Measurements from ENCODE around the gene ZBTB40. TPM values are rescaled to one million over a fixed set of nuclear protein-coding genes. Genes with fewer than 3 reads are reported as not detected.

Gene ZBTB40
- total and polyA plus RNA-seq, 9 donors: 8.3 to 26.0 (median 19.1) TPM

DNA sequence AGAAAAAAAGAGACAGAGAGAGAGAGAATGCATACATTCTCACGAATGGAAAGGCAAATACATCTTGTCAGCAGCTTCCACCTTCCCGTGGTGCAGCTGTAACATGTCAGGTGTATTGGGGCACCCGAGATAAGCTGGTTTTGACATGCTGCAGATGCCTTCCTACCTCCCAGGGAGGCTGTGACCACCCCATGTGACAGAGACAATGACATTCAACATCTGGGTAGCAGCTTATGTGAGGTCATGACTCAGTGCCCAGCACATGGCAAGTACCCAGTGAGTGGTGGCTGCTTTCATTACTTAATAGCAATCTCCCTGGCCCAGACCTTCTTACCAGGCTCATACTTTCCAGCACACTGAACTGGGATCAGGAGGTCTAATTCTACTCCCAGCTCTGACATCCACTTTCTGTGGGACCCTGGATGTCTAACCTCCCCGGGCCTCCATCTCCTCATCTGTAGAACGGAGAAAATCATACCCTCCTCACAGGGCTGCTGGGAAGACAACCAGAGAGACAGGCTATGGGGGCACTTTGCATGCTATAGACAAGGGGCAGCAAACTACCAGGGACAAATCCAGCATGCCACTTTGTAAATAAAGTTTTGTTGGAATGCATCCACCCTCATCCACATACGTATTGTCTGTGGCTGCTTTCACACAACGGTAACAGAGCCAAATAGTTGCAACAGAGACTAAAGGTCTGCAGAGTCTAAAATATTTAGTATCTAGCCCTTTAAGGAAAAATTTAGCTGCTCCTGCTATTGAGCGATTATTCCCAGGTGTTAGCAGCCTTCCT is 38.5 kb upstream of the ZBTB40 start:
- H3K36me3 ChIP-seq: no peaks in the 10 kb centered on the region
- intact Hi-C loops (cut with DNase I): loop anchor here in 3 of 4 donors (10.0 kb wide), 2 partner anchors 138 to 308 kb away; no protein-coding TSS in a partner anchor
- H3K4me3 ChIP-seq: no peak overlapping the region
- TF ChIP-seq POLR2A (IDR thresholded peaks at IDR 0.05) (no peak), EP300 (IDR thresholded peaks at IDR 0.05) (no peak)
- TF ChIP-seq, protein P1, sequence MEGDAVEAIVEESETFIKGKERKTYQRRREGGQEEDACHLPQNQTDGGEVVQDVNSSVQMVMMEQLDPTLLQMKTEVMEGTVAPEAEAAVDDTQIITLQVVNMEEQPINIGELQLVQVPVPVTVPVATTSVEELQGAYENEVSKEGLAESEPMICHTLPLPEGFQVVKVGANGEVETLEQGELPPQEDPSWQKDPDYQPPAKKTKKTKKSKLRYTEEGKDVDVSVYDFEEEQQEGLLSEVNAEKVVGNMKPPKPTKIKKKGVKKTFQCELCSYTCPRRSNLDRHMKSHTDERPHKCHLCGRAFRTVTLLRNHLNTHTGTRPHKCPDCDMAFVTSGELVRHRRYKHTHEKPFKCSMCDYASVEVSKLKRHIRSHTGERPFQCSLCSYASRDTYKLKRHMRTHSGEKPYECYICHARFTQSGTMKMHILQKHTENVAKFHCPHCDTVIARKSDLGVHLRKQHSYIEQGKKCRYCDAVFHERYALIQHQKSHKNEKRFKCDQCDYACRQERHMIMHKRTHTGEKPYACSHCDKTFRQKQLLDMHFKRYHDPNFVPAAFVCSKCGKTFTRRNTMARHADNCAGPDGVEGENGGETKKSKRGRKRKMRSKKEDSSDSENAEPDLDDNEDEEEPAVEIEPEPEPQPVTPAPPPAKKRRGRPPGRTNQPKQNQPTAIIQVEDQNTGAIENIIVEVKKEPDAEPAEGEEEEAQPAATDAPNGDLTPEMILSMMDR (IDR thresholded peaks at IDR 0.05): no peak
- no peaks in the 10 kb centered on the region for H3K9me3 ChIP-seq
- no peaks in the 10 kb centered on the region for H3K27me3 ChIP-seq
- no peak overlapping the region for H3K27ac ChIP-seq
- no peak for DNase-seq
- 47 to 60% (median 53%) methylated on average over 8 of the region's 8 CpGs for WGBS, 3 donors
- H3K4me1 ChIP-seq (ENCODE audit: insufficient read depth): no peaks in the 10 kb centered on the region

DNA sequence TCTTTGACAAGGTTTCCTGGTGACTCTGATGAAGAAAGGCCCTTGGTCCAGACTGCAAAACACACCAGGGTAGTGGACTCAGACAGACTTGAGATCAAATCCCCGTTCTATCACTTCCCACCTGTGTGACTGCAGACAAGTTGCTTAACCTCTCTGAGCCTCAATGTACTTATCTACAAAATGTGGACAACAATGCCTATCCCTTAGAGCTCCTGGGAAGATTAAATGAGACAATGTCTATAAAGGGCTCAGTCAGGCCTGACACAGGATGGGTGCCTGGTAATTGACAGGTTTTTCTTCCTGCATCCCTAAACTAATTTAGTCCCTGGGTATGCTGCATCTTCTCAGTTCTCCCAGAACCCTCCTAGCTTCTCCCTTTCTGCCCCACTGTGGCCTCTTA is 37.9 kb upstream of the ZBTB40 start:
- no peak overlapping the region for H3K4me3 ChIP-seq
- DNase-seq: no peak
- WGBS, 3 donors: 0 to 39% (median 0%) methylated on average over 1 of the region's 1 CpG
- H3K36me3 ChIP-seq: no peaks in the 10 kb centered on the region
- no peaks in the 10 kb centered on the region for H3K27me3 ChIP-seq
- H3K27ac ChIP-seq: peak overlapping the region in 1 of 2 donors; percentile 27
- intact Hi-C loops (cut with DNase I): loop anchor here in 3 of 4 donors (10.0 kb wide), 2 partner anchors 139 to 309 kb away; no protein-coding TSS in a partner anchor
- H3K9me3 ChIP-seq: no peaks in the 10 kb centered on the region
- TF ChIP-seq POLR2A (IDR thresholded peaks at IDR 0.05): no peak
- no peak for TF ChIP-seq EP300 (IDR thresholded peaks at IDR 0.05)
- TF ChIP-seq, protein P1 (IDR thresholded peaks at IDR 0.05): no peak
- no peaks in the 10 kb centered on the region for H3K4me1 ChIP-seq (ENCODE audit: insufficient read depth)

DNA sequence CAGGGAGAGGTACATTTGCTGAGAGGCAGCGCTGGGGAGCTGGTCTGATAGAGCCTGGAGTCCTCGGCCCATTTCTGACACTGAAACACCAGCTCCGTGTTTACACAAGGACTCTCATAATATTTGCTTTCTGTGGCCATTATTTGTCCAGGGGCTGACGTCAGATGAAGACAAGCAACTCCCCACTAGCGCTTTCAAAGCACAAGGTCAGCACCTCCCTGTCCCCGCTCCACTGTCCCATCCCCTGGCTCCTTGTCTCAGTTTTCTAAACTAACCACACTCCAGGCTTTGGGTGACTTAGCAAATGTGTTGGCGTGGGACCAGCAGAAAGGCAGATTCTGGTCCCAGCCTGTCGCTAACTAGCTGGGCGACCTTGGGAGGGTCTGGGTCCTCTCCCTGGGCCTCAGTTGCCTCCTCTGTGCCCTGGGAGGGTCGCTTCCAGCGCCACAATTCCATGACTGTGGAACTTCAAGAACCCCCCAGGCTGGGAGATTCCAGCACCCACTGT is 37.4 kb upstream of the ZBTB40 start:
- Histone ChIP-seq H3K9me3 (no peaks in the 10 kb centered on the region), H3K36me3 (no peaks in the 10 kb centered on the region), H3K27ac (peak overlapping the region in 1 of 2 donors; percentile 27), H3K27me3 (no peaks in the 10 kb centered on the region), H3K4me1 (ENCODE audit: insufficient read depth) (no peaks in the 10 kb centered on the region), H3K4me3 (no peak overlapping the region)
- TF ChIP-seq POLR2A (IDR thresholded peaks at IDR 0.05) (no peak), EP300 (IDR thresholded peaks at IDR 0.05) (no peak)
- TF ChIP-seq, protein P1 (IDR thresholded peaks at IDR 0.05): no peak
- 28 to 51% (median 34%) methylated on average over 11 of the region's 11 CpGs for WGBS, 3 donors
- intact Hi-C loops (cut with DNase I): loop anchor here in 3 of 4 donors (10.0 kb wide), 2 partner anchors 139 to 309 kb away; no protein-coding TSS in a partner anchor
- DNase-seq: peak; percentile 44 to 60 (median 50)

DNA sequence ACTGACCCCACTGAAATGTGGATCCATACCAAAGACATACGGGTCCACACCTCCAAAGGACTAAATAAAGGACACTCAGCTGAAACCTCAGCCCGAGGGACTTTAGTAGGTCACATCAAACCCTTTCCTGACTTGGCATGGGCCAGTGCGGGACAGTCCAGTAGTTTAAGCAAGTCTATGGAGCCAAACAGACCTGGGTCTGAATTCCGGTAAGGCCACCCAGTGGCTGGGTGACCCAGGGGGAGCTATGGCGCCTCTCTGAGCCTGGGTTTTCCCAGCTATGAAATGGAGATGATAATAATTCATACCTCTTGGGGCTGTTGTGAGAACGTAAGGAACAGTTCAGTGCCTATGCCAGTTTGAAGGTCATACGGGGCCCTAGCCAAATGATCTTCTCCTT is 36.2 kb upstream of the ZBTB40 start:
- Histone ChIP-seq H3K4me3 (no peak overlapping the region), H3K27ac (no peak overlapping the region), H3K4me1 (ENCODE audit: insufficient read depth) (no peaks in the 10 kb centered on the region), H3K27me3 (no peaks in the 10 kb centered on the region), H3K9me3 (no peaks in the 10 kb centered on the region), H3K36me3 (no peaks in the 10 kb centered on the region)
- intact Hi-C loops (cut with DNase I): loop anchor here in 3 of 4 donors (10.0 kb wide), 2 partner anchors 141 to 311 kb away; no protein-coding TSS in a partner anchor
- no peak for DNase-seq
- 88 to 93% (median 92%) methylated on average over 7 of the region's 7 CpGs for WGBS, 3 donors
- TF ChIP-seq, protein P1 (IDR thresholded peaks at IDR 0.05): no peak
- no peak for TF ChIP-seq EP300 (IDR thresholded peaks at IDR 0.05)
- TF ChIP-seq POLR2A (IDR thresholded peaks at IDR 0.05): no peak

Measured in ovary (tissue), 9 donors.